Measurements from ENCODE around the gene ROBO1.

ROBO1 gene

DNA sequence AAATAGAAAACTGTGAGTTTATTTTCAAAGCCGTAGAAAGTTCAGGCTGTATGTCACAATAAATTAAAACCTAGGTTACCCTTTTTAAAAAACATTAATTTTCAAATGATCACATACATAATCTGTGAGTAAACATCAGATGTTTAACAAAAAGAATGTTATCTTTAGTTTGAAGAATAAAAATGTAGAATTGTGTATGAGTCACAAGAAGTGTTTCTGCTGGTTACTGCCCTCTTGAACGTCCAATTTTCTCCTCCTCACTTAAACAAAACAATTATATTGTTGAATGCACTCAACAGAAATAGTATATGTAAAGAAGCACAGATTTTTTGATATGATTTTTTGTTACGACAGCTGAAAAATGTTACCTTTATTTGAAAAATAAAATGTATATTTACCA lies 855.1 kb downstream of the ROBO1 start:
- DNase-seq (ENCODE audit: low read depth, low spot score), result no peak
- in situ Hi-C loops (cut with HindIII; ENCODE audit: low sequenced_read_pairs), result no loop called here
- no peak overlapping the region for H3K4me3 ChIP-seq (ENCODE audit: low read depth, low read length)
- TF ChIP-seq, protein P1, sequence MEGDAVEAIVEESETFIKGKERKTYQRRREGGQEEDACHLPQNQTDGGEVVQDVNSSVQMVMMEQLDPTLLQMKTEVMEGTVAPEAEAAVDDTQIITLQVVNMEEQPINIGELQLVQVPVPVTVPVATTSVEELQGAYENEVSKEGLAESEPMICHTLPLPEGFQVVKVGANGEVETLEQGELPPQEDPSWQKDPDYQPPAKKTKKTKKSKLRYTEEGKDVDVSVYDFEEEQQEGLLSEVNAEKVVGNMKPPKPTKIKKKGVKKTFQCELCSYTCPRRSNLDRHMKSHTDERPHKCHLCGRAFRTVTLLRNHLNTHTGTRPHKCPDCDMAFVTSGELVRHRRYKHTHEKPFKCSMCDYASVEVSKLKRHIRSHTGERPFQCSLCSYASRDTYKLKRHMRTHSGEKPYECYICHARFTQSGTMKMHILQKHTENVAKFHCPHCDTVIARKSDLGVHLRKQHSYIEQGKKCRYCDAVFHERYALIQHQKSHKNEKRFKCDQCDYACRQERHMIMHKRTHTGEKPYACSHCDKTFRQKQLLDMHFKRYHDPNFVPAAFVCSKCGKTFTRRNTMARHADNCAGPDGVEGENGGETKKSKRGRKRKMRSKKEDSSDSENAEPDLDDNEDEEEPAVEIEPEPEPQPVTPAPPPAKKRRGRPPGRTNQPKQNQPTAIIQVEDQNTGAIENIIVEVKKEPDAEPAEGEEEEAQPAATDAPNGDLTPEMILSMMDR (IDR thresholded peaks at IDR 0.05; ENCODE audit: low read depth, low read length), result no peak

DNA sequence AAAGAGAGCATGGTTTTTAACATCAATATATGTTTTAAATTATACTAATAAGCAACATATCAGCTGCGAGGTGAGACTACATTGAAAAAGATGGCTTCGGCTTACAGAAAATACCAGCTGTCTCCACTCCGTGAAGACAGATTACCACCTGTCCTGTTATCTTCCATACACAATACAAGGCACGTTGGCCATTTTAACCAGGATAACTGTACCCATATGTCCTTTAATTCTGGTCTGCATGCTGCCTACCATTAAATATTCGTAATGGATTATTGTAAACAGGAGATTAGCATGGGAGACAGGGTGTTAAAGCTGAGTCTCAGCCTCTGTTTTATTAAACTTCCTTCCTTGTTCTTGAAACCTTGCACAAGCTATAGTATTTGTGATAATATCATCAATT lies 855.5 kb downstream of the ROBO1 start:
- TF ChIP-seq, protein P1 (IDR thresholded peaks at IDR 0.05; ENCODE audit: low read depth, low read length), result no peak
- in situ Hi-C loops (cut with HindIII; ENCODE audit: low sequenced_read_pairs), result no loop called here
- no peak for DNase-seq (ENCODE audit: low read depth, low spot score)
- H3K4me3 ChIP-seq (ENCODE audit: low read depth, low read length), result no peak overlapping the region

DNA sequence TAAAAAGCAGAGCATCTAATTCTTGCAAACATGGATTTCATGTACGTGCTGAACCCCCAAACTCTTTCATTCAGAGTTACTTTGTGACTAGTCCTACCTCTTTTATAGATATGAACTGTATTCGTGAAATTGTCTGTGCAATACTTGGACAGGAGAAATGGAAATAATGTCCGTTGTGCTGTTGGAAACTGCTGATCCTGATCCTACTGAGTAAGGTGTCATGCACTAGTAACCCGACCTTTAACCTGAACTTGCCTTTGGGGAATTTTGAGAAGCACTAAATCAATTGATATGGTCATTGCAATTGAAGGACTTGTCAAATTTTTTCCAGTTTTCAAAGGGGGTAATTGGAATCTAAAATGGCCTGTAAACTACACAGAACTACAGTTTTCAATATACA lies 856.4 kb downstream of the ROBO1 start:
- no peak overlapping the region for H3K4me3 ChIP-seq (ENCODE audit: low read depth, low read length)
- no peak for DNase-seq (ENCODE audit: low read depth, low spot score)
- TF ChIP-seq, protein P1 (IDR thresholded peaks at IDR 0.05; ENCODE audit: low read depth, low read length), result no peak
- in situ Hi-C loops (cut with HindIII; ENCODE audit: low sequenced_read_pairs), result no loop called here

DNA sequence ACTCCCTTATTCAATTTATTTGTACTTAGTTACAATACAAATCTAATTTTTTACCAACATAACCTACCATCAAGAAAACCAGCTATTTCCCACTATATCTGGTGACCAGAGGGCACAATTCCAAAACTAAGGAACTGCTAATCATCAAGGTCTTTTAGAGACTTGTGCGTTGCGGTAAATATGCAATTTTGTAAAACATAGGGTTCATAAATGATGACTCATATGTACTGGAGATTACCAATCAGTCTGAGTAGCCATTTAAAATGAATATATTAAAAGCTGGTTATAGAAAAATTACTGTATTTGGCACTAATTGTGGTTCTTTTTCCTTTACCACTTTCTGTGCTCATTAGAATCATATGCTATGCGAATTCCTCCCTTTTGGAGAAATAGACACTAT lies 859.6 kb downstream of the ROBO1 start:
- no peak overlapping the region for H3K4me3 ChIP-seq (ENCODE audit: low read depth, low read length)
- in situ Hi-C loops (cut with HindIII; ENCODE audit: low sequenced_read_pairs), result no loop called here
- TF ChIP-seq, protein P1 (IDR thresholded peaks at IDR 0.05; ENCODE audit: low read depth, low read length), result no peak
- DNase-seq (ENCODE audit: low read depth, low spot score), result no peak

DNA sequence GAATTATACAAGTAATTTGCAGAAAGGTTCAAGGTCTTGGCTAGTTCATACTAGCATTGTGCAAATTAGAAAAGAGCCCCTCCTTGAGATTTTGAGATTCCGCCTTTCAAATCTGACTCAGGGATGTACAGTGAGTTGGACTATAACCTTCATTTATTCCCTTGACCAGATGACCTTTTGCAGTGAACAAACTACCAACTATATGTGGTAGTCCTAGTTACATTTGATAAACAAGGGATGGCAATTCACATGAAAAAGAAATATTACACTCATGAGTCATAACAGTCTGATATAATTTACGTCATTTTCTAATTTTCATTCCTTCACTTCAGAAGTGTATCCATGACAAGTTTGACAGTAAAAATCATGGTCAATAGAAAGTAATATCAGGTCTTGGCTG lies 860.4 kb downstream of the ROBO1 start:
- TF ChIP-seq, protein P1 (IDR thresholded peaks at IDR 0.05; ENCODE audit: low read depth, low read length), result no peak
- H3K4me3 ChIP-seq (ENCODE audit: low read depth, low read length), result no peak overlapping the region
- in situ Hi-C loops (cut with HindIII; ENCODE audit: low sequenced_read_pairs), result no loop called here
- DNase-seq (ENCODE audit: low read depth, low spot score), result no peak

DNA sequence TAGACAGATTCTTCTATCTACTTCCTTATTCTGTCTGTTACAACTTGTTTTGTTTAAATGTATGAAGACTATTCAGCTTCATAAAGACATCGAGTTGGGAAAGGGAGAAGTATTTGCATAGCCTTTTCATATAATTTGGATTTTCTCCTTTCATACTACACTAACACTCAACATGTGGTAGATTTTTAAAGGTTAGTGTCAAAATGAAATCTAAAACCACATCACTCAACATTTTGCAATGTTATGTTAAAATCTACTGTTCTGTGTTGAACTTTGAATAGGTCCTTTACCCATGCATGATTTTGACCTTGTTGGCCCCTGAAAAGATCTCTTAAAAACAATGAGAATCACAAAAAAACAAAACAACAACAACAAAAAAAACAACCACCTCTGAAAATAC lies 860.9 kb downstream of the ROBO1 start:
- in situ Hi-C loops (cut with HindIII; ENCODE audit: low sequenced_read_pairs), result no loop called here
- TF ChIP-seq, protein P1 (IDR thresholded peaks at IDR 0.05; ENCODE audit: low read depth, low read length), result no peak
- H3K4me3 ChIP-seq (ENCODE audit: low read depth, low read length), result no peak overlapping the region
- no peak for DNase-seq (ENCODE audit: low read depth, low spot score)

DNA sequence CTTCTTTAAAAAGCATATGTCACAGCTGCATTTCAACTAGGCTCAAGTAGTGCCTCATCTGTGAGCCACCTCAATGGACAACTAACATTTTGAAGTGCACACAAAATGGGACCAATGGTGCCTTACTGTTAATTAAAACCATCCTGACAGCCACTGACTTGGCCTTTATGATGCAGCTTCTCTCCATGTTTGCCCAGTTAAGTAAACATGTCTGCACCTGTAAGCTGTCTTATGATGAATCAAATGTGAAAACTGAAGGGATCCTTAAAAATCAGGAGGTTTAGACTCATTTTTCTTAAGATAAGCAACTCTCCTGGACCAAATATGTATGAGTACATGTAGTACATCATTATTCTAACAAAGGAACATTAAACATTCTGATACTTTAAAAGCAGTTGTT lies 861.6 kb downstream of the ROBO1 start:
- in situ Hi-C loops (cut with HindIII; ENCODE audit: low sequenced_read_pairs), result no loop called here
- TF ChIP-seq, protein P1 (IDR thresholded peaks at IDR 0.05; ENCODE audit: low read depth, low read length), result no peak
- no peak for DNase-seq (ENCODE audit: low read depth, low spot score)
- no peak overlapping the region for H3K4me3 ChIP-seq (ENCODE audit: low read depth, low read length)
